PFSK-1 (cell line): ENCODE measurements around the gene NBL1.

ENCODE experiments used
- FOXP2 ChIP-seq: optimal IDR thresholded peaks from 2 replicates; pipeline ENCODE3; 2011; ENCODE audit warnings: borderline replicate concordance, control low read depth, inconsistent platforms; ENCODE audit not compliant: insufficient read depth; ENCODE audit errors: extremely low read length, extremely low read depth
- POLR2AphosphoS5 ChIP-seq: IDR thresholded peaks from 2 replicates; pipeline ENCODE4 v1.6.1; 2012; ENCODE audit warnings: low read depth, mild to moderate bottlenecking, control low read depth, low read length, moderate library complexity
- SIN3A ChIP-seq: IDR thresholded peaks from 2 replicates; pipeline ENCODE4 v1.6.1; 2012; ENCODE audit warnings: mild to moderate bottlenecking, low read length, moderate library complexity, borderline replicate concordance; ENCODE audit not compliant: insufficient read depth
- TAF1 ChIP-seq: IDR thresholded peaks from 2 replicates; pipeline ENCODE4 v1.6.1; 2012; ENCODE audit warnings: low read length, control low read depth, borderline replicate concordance; ENCODE audit not compliant: insufficient read depth
- TF ChIP-seq, protein P1 (sequence below), 2 experiments: IDR thresholded peaks; 2 replicates each; pipeline versions ENCODE4 v1.6.1 to v1.8.0; 2011 to 2012; ENCODE audit warnings: low read depth in 2 of 2, low read length in 2 of 2, control low read depth in 1 of 2, inconsistent platforms in 1 of 2, mild to moderate bottlenecking in 1 of 2, moderate library complexity in 1 of 2; ENCODE audit not compliant: insufficient read depth in 1 of 2

NBL1 gene

DNA sequence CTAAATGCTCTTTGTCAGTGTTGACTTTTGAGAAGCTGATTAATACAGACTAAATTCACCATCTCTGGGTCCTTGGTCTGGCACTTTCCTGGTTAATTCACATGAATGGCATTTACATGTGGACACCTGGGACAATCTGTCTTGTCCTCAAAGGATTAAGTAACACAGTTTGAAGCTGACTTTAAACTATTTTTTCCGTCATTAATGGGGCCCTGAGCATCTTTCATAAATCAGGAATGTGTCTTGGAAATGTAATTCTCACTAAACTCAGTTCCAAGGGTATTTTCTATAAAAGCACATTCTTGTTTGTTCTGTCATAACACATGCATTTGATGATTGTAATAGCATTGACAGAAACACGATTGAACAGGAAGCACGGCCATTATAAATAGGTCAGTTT is 26.7 kb upstream of the NBL1 start:
- TF ChIP-seq FOXP2 (no peak), TAF1 (no peak), POLR2AphosphoS5 (no peak), SIN3A (no peak)
- TF ChIP-seq, protein P1, sequence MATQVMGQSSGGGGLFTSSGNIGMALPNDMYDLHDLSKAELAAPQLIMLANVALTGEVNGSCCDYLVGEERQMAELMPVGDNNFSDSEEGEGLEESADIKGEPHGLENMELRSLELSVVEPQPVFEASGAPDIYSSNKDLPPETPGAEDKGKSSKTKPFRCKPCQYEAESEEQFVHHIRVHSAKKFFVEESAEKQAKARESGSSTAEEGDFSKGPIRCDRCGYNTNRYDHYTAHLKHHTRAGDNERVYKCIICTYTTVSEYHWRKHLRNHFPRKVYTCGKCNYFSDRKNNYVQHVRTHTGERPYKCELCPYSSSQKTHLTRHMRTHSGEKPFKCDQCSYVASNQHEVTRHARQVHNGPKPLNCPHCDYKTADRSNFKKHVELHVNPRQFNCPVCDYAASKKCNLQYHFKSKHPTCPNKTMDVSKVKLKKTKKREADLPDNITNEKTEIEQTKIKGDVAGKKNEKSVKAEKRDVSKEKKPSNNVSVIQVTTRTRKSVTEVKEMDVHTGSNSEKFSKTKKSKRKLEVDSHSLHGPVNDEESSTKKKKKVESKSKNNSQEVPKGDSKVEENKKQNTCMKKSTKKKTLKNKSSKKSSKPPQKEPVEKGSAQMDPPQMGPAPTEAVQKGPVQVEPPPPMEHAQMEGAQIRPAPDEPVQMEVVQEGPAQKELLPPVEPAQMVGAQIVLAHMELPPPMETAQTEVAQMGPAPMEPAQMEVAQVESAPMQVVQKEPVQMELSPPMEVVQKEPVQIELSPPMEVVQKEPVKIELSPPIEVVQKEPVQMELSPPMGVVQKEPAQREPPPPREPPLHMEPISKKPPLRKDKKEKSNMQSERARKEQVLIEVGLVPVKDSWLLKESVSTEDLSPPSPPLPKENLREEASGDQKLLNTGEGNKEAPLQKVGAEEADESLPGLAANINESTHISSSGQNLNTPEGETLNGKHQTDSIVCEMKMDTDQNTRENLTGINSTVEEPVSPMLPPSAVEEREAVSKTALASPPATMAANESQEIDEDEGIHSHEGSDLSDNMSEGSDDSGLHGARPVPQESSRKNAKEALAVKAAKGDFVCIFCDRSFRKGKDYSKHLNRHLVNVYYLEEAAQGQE (IDR thresholded peaks at IDR 0.05; ENCODE audit: insufficient read depth in 1 of 2, low read depth in 2 of 2, low read length in 2 of 2), result no peak

DNA sequence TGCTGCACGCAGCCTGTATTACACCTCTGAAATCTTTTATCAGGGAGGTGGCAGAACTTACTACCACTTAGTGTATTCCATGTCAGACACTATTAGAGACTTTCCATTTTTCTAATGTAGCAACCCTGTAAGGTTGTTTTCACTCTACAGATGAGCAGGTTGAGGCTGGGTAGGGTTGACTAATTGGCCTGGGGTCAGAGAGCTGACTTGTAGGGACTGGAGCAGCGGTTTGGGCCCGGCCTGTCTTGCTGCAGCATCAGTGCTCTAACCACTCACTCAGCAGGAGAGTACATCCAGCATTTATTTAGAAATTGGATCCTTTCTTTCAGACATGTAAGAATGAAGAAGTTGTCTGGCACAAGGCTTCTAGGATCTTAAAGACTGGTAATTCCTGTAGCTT is 25.7 kb upstream of the NBL1 start:
- TF ChIP-seq, protein P1 (IDR thresholded peaks at IDR 0.05; ENCODE audit: insufficient read depth in 1 of 2, low read depth in 2 of 2, low read length in 2 of 2), result no peak
- TF ChIP-seq TAF1 (no peak), POLR2AphosphoS5 (no peak), SIN3A (no peak), FOXP2 (no peak)

DNA sequence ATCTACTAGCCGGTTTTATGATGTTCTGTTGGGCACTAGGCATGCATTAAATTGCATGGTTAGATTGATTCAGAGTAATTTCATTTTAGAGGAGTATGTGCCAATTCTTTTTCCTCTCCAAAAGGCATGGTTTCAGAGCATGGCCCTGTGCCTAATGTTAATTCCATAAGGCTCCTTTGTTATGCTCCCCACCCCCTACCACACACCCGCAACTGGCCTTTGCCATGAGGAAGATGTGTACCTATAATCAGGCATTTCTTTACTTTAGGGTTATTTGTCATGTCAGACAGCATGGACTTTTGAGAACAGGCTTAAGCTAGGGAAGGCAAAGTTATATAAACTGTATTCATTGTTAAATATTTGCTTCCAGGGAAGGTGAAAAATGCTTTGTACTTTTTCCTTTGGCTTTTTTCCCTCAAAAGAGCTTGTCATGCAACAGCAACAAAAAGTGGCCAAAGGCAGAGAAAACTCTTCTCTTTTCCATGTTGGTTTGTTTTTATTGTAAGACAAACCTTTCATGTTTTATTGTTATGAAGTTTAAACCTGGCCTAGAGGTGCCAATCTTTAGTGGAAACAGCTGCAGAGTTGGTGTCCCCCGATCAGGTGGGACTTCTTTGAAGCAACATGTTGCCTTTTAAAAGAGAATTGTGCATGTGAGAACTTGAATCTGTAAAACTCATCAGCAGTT is 24.3 kb upstream of the NBL1 start:
- TF ChIP-seq TAF1 (no peak), SIN3A (no peak), FOXP2 (no peak), POLR2AphosphoS5 (no peak)
- TF ChIP-seq, protein P1 (IDR thresholded peaks at IDR 0.05; ENCODE audit: insufficient read depth in 1 of 2, low read depth in 2 of 2, low read length in 2 of 2), result no peak

DNA sequence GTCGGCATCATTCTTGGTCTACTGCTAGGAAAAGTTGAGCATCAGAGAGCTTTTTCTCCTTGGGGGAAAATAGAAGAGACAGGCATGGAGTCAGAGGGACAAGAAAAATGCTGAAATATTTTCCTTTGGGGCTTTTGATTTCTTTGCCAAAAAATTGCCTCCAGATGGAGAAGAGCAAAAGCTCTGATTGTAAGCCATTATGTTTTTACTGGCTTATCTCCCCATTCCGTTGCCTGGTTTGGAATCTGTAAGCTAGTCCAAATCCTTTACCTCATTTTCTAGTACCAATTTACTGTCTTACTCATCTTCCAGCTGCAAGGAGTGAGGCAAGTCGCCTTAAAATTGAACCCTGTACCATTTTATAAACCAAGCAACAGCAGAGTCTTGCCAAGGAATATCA is 23.3 kb upstream of the NBL1 start:
- TF ChIP-seq TAF1 (no peak), FOXP2 (no peak), SIN3A (no peak), POLR2AphosphoS5 (no peak)
- TF ChIP-seq, protein P1 (IDR thresholded peaks at IDR 0.05; ENCODE audit: insufficient read depth in 1 of 2, low read depth in 2 of 2, low read length in 2 of 2), result no peak

DNA sequence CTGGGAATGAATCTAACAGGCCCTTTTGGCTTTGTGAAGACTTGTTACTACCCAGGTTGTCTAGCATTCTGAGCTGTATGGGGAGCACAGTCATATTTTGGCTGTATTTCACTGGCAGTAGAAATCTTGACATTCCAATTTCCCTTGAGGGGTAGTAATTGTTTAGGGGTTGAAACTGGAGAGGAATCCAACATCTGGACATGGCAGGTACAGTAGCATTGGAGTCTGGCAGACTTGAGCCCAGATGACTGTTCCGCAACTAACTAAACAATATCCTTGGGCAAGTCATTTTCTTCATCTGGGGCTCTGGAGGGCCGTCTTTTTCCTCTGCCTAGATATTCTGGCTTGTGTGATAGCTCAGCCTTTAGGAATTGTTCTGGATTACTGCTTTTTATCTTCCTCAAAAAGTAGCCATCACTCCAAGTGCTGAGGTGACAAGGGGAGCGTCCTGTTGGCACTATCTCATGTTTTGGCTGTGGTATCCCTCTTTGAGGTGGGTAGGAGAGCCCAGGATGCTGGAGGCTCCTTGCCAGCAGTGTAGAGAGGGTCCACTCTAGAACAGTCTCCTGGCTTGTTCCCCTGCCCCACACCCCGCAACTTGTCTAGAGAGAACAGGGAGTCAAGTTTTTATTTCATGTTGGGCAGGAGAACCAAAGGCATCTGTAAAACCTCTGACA is 22.7 kb upstream of the NBL1 start:
- TF ChIP-seq FOXP2 (no peak), SIN3A (no peak), TAF1 (no peak), POLR2AphosphoS5 (no peak)
- TF ChIP-seq, protein P1 (IDR thresholded peaks at IDR 0.05; ENCODE audit: insufficient read depth in 1 of 2, low read depth in 2 of 2, low read length in 2 of 2), result no peak
